Medulla oblongata (tissue), 1 donor: ENCODE results near the gene LTB4R2.

Experiments
- DNase-seq: peaks from one replicate; pipeline ENCODE4 v3.0.0-alpha.2; 2015; ENCODE audit errors: extremely low spot score

LTB4R2 gene

DNA sequence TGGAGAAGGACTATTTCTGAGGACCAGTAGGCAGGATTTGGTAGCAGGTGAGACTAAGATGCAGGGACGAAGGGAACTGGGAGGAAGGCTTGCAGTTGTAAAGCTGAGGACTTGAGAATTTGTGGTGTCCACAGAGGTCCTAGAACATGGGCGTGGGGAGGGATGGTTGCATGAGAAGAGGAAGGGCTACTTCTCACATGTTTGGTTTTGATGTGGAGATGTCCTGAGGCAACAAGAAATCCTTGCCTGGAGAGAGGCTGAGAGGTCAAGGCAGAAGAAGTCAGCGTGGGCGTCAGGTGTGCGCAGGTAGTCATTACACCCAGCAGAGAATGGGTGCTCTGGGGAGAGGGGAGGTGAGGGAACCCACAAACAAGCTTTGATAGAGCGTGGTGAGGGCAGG, 32.9 kb upstream of the LTB4R2 start:
- DNase-seq: no peak

DNA sequence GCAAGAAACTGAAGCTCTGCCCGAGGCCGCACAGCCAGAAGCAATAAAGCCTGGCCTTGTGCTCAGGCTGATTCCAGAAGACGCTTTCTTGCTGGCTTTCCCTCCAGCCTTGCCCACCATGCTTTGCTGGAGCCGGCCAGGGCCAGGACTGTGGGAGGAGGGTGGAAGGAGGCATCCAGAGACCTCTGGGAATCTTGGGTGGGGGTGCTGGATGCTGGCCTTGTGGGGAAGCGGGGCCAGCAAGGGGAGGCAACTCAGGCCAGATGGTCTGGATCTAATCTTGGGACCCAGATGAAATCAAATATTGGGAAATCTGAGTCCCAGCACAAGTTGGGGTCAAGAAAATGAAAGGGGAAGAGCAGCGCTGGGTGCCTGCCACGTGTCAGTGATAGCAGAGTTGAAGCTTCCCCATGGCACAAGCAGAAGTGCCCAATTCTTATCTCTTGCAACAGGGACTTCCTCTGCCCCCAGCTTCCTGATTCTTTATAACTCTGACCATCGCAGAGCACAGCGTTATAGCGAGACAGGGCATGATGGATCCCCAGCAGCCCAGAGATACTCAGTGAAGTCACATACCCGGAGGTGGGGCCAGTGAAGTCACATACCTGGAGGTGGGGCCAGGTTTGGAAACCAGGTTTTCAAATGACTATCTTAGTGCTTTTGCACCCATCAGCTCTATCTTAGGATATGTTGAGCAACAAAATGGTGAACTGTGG, 32.2 kb upstream of the LTB4R2 start:
- peak; percentile 67 for DNase-seq

DNA sequence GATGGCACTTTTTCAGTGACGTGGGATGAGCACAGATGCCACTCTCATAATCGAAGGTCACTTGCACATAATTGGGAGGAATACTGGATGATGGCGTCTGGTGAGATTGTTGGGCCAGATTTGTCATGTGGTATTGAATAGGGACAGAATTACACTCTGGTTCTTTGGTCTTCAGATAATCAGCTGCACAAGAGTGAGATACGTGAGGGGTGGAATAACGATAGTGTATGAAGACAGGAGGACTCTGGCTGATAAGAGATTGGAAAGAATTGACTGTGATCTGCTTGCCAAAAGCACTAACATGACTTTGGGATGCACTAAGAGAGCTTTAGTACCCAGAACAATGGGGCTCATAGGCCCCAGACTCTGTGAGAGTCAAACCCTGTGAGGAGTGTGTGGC, 31.5 kb upstream of the LTB4R2 start:
- no peak for DNase-seq

DNA sequence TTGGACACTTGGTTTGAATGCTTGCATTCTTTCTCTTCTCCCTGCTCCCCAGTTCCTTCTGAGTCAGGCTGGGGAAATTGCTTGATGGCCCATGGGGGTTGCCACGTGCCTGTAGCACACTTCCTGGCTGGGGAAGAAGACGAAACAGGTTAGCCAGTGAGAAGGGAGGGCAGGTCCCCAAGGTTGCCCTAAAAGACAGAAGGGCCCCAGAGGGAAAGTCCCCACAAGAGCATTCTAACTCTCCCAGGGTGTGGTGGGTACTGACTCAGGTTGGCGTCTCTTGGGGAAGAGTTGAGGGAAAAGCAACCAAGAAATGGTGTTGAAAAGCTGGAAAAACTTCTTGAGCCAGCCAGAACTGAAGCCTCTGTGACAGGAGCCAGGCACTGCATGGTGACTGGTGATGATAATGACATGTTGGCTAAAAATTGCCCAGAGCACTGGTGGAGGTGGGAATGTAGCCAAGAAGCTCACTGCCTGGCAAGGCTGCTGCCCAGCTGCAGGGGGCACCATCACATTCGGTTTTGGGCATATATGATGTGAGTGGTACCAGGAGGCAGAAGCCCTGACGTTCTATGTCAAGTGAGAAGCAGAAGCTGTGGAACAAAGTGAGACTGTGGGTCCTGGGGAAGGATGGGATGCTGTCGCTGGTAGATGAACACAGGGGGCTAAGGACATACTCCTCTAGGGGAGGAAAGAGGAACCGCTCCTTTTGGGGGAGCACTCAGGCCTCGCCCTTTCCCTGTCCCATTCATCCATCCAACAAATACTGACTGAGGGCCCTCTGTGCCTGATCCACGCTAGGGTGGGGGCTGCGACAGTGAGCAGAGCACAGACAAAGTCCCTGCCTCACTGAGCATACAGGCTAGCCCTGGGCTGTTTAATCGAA, 30.4 kb upstream of the LTB4R2 start:
- DNase-seq: peak; percentile 67

DNA sequence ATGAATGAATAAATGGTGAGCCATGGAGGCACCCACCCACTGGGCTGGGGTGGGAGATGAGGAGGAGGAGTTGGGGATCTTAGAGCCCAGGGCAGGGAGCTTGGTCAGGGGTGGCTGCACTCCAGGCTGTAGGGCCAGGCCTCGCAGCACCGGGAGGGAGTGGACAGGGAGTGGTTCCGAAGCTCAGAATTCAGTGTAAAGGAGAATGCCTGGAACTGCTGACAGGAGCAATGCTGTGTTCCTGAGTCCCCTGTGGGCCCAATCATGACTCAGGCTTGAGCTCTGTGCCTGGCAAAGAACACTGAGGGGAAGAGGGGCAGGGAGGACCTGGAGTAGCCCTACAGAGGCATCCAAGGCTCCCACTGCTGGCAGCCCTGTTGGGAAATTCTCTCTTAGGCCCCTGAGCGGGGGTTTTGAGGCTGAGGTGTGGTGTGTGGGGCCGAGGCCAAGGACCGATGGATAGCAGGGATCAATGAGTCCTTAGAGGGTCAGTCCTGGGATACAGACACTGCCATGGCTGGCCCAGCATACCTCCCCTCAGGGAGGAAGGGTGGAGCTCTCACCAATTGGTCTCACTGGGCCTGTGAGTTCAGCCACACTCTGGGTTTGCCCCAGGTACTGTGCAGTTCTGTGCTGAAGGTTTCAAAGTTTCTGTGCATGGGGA, 29.0 kb upstream of the LTB4R2 start:
- DNase-seq: no peak

DNA sequence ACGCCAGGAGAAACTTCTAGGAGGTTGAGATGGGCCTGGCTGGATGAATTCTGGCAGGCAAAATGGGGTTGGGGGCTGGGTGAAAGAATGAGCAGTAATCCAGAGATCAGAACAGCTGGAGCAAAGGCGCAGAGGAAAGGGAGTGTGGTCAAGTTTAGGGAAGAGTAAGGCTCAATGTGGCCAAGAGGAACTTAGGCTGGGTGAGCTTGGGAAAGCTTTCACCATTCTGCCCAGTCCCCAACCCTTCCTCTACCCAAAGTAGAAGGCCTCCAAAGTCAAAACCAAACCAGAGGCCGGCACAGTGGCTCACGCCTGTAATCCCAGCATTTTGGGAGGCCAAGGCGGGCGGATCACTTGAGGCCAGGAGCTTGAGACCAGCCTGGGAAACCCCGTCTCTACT, 28.3 kb upstream of the LTB4R2 start:
- DNase-seq: no peak

DNA sequence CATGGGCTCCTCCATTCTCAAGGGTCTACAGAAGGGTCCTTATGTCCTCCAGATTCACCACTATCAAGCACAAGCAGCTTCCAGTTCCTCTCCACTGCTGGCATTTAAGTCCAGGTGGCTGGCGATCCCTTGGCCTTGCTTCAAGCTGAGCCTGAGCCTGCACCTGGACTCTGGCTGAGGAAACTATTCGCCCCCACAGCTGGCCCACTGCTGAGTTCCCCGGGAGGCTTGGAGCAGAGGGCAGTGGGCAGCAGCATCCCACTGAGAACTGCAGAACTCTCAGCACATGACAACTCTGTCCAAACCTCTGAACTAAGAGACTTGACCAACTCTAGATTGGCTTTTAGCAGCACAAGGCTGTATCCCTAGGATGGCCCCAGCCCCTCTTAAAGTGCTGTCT, 27.2 kb upstream of the LTB4R2 start:
- no peak for DNase-seq

DNA sequence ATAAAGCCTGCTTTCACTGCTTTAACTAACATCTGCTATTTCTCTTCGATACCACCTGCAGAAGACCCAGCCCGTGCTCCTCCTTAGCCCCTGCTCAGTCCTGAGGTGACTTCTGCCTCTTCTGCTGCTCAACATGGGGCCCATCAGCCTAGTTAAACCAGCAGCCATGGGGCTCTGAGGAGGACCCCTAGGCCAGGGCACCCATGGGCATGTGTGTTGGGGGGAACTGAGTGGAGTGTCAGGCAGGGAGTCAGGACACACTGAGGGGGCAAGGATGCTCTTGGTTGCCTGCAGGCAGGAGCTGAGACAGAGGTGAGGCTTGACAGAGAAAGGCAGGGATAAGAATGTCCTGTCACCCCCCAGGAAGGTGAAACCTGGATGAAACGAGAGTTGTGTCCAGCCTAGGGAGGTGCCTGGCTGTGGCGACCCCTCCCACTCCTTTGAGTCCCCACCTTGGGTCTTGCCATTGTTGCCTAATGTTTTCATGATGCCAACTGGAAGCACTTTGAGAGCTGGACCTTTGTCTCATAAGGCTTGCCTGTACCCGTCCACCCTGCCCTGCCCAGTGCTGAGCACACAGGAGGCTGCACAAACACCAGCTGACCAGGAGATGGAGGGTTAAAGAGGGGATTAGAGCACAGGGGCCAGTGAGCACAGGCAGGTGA, 26.0 kb upstream of the LTB4R2 start:
- no peak for DNase-seq

DNA sequence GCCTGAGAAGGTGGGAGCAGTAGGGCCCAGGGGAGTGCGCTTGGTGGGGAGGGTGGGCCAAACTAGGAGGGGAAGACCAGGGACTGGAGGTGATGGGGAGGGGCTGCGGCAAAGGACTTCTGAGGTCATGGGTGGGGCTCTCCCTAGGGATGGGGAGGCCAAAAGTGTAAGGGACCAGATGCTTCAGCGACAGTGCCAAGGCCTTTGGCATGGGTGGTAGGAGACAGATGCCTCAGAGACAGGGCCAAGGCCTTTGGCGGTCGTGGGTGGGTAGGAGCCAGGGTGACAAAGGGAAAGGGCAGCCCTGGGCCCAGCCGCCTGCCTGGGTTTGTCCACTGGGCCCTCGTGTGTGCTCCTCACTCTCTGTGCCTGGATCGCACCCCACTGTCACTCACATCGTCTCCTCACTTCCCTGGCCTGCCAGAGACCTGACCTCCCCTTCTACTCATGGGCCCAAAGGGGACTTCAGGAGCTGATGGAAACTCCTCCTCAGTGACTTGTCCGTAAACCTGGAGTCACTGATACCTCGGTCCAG, 25.4 kb upstream of the LTB4R2 start:
- no peak for DNase-seq

DNA sequence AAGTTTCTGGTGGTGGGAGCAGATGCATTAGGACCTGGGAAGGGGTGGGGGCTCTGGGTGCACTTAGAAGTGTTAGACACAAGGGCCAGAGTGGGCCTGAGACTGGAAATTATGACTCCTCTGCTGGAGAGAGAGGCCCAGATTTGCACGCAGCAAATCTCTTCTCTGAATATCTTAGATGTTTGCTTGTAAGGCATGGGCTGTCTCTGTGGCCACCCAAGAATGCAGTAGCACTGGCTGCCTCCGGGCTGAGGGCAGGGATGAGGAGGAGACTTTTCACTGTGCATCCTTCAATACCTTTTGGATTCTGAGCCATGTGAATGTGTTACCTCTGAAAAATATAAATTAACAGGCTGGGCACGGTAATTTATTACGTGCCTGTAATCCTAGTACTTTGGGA, 24.6 kb upstream of the LTB4R2 start:
- DNase-seq: no peak

DNA sequence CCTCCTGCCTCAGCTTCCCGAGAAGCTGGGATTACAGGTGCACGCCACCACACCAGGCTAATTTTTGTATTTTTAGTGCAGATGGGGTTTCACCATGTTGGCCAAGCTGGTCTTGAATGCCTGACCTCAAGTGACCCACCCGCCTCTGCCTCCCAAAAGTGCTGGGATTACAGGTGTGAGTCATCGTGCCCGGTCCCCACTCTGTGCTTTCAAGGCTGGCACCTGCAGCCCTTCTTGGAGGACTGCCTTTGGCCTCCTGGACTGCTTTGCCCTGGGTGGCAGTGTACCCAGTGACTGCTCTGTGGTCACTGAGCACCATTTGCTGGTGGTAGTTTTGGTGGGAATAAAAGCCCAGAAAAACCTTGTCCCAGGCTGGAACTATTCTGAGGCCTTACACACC, 22.9 kb upstream of the LTB4R2 start:
- DNase-seq: no peak

DNA sequence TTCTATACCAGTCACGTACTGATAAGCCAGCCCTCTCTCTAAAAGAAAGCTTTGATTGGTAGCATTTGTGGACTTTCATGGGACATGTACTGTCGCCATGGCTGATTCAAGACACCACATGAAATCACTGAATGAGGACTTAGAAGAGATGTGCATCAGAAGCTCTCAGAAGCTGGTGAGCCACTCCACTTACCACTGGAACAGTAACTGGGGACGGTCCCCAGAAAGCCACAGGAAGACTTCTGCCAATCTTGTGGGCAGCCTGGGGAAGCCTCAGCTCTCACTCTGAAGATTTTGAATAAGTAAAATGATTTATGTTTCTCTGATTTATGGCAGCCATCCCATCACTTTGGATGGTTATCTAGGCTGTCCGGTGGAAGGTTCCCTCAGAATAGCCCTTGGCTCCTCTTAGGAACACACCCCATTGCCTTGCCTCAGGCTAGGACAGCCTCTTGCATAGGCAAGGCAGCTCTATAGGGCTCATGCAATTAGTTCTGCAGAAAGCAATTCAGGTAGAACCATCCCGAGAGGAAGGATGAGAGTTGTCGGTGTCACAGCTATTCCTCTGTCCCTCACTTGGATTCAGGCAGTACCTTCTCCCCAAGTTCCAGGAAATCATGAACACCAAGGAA, 20.2 kb upstream of the LTB4R2 start:
- DNase-seq: no peak

DNA sequence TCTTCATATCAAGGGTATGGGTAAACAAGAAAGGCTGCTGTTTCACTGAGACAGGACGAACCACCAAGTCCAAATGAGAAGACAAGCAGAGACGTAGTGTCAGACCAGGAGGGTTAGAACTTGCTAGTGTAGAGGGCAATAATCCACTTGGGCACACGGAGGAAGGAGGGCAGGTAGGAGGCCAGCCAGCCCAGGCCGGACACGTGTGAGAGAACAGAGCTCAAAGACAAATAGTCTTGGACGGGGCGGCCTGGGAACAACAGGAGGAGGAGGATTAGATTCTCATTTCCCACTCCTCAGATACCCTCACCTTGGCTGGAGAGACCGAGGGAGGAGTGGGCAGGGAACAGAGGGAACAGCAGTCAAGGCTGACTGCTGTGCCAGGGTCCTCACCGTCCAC, 19.2 kb upstream of the LTB4R2 start:
- no peak for DNase-seq

DNA sequence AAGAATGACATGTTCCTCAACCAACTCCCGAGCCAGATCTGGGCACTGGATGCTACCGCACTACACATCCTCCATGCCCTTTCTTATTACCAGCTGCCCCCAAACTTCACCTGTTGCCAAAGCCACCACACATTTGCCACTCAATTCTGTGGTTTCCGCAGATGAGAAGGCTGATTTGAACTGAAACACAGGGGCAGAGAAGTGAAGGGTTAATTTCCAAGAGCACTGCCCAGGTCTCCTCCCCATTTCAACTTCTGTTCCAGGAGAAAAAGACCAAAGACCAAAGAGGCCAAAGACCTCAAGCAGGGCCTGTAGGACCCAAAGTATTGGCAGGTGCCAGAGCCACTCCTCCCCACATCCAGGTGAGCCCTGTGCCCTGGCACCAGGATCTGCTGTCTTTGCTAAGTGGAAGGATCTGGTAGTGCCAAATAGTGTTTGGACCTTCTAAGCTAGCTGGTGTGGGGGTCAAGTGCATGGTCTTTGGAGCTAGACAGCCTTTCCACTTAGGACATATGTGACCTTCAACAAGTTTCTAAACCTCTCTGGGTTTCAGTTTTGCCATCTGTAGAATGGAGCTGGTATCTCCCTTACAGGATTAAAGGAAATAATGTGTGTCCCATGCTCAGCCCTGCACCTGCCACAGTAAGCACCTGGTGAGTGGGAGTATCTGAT, 18.4 kb upstream of the LTB4R2 start:
- DNase-seq: no peak

DNA sequence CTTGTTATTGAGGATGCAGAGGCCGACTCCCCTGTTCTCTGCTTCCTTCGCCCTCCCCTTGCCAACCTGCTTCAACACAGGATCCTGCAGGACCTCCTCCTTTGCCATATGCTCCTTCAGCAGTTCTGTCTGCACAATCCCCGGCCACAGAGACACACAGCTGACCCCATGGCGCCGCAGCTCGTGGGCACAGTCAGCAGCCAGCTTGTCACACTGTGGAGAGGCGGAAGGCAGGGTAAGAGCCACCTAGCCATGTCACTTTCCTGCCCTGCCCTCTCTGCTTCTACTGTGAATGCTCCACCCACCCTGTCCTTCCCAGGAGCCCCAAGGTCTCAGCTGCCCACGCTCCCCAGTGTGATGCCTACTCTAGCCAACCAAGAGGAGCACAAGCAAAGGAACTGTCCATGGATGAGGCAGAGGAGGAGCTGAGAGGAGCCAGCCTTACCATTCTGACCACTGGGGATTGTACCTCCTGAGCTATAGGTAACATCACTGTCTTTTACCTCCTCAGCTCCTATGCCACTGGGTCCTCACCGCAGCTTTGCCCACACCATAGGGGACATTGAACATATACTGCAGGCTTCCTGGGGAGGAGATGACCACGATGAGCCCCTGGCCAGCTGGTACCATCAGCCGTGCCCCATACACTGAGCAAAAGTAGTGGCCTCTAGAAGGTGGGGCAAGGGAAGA, 17.7 kb upstream of the LTB4R2 start:
- DNase-seq: no peak

DNA sequence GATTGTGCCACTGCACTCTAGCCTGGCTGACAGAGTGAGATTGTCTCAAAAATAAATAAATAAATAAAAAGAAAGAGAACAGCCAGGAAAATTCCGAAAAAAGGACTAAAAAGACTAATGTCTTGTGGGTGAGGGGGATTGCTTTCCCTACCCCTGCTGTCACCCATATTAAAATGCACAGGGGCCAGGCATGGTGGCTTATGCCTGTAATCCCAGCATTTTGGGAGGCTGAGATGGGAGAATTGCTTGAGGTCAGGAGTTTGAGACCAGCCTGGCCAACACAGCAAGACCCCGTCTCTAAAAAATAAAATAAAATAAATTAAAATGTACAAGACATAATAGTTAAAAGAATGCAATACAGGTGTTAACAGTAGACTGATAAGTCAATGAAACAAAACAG, 16.4 kb upstream of the LTB4R2 start:
- DNase-seq: no peak

DNA sequence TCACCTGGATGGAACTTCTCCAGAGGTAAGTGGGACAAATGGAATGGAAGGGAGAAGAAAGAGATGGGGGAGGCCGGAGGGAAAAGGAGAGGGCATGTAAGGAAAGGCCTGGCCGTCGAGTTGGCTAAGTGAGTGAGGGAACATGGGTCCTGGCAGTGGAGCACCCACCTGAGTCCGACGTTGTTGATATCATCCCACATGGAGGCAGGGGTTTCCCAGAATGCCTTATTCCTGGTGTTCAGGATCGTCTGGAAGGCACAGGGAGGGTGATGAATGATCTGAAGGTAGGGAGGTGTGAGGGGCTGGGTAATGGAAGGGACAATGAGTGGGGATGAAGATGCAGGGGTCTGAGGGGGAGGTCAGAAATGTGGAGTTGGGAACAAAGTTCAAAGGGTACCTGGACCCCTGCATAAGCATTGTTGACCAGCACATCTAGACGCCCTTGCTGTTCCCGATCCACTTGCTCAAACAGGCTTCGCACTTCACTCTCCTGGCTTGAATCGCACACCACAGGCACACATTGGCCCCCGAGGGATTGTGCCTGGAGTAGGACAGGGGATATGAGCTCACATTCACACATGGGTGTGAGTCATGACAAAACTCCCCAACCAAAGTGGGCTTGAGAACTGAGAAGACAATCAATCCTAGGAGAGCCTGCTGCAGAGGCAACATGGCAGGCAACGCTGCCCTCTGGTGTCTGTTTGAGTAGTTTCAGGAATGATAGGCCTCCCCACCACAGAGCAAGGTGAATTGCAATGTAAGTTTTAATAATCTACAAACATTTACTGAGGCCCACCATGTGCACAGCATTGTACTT, 13.4 kb upstream of the LTB4R2 start:
- DNase-seq: peak; percentile 82

DNA sequence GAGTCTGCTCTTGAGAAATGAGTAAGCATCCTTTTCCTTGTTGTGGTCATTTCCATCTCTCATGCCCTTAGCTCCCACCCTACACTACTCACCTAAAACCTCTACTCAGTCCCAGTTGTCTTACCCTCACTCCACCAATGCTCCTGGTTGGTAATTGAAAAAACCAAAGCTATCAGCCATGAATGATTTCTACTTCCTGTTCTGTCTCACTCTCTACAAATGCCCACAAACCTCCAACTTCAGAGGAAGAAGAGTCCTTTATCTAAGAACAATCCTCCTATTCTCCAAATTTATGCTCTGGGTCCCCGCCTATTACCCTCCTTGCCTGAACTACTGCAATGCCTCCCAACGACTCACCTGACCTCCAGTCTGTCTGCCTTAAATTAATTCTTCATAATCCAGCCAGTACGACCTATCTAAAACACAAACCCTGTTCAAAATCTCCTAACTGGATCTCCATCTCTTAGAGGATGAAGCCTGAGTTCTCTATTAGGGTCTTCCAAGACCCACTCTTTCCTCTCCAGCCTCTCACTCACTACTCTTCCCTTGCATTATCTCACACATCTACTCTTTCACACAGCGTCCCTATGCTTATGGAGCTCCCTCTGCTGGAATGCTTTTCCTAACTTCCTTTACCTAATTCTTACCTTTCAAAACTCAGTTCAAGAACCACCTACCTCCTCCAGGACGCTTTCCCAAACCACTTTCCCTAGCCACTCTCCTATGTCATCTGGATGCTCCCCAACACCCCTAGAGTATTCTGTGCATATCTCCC, 12.6 kb upstream of the LTB4R2 start:
- no peak for DNase-seq

DNA sequence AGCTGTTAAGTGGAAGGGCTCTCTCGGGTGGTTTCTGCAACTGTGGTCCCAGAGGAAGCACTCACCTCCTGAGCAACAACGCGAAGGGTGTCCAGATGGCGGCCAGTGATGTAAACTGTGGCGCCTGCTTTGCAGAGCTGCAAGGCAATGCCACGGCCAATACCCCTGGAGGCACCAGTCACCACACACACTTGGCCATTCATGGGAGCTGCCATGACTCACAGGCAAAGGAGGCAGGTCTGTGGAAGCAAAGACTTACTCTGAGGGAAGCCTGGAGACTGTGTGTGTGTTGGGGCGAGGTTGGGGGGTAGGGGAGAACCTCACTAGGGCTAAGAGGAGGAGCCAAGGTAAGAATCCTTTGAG, 11.1 kb upstream of the LTB4R2 start:
- no peak for DNase-seq
